Measurements from ENCODE around the gene RPUSD1.

GRCh38 chr16:740459-740763 is 47.8 kb downstream of the RPUSD1 start:
- TF ChIP-seq POLR2A (IDR thresholded peaks at IDR 0.05) (no peak), EP300 (IDR thresholded peaks at IDR 0.05) (no peak)

Data from upper lobe of left lung (tissue), 4 donors.